Body of pancreas (tissue), 4 donors: ENCODE results near the gene CEP290.

Experiments
- POLR2A ChIP-seq, 3 donors: fragments of 450-650 bp; IDR thresholded peaks; one replicate each; pipeline ENCODE4 v1.6.1; 2016; ENCODE audit warnings: antibody characterized with exemption in 3 of 3, mild to moderate bottlenecking in 2 of 3
- TF ChIP-seq, protein P1 (sequence below), 7 experiments: fragments of 450-650 bp in 4 of 7; fragments of 200-600 bp in 3 of 7; sonication (generic) in 3 of 7; IDR thresholded peaks; one replicate each; pipeline ENCODE4 v1.5.1; 2016 to 2019; ENCODE audit warnings: antibody characterized with exemption in 7 of 7

GRCh38 chr12:88142610-88142991 is 713 bp upstream of the CEP290 start:
- TF ChIP-seq, protein P1, sequence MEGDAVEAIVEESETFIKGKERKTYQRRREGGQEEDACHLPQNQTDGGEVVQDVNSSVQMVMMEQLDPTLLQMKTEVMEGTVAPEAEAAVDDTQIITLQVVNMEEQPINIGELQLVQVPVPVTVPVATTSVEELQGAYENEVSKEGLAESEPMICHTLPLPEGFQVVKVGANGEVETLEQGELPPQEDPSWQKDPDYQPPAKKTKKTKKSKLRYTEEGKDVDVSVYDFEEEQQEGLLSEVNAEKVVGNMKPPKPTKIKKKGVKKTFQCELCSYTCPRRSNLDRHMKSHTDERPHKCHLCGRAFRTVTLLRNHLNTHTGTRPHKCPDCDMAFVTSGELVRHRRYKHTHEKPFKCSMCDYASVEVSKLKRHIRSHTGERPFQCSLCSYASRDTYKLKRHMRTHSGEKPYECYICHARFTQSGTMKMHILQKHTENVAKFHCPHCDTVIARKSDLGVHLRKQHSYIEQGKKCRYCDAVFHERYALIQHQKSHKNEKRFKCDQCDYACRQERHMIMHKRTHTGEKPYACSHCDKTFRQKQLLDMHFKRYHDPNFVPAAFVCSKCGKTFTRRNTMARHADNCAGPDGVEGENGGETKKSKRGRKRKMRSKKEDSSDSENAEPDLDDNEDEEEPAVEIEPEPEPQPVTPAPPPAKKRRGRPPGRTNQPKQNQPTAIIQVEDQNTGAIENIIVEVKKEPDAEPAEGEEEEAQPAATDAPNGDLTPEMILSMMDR (IDR thresholded peaks at IDR 0.05) = no peak
- no peak for TF ChIP-seq POLR2A (IDR thresholded peaks at IDR 0.05)
